GM19240 (cell line): ENCODE data around the gene PTTG1IP.

Experiments used
- DNase-seq: peaks from one replicate; pipeline ENCODE4 v3.0.0; 2011; ENCODE audit warnings: low spot score; ENCODE audit not compliant: insufficient read length

Gene PTTG1IP

DNA sequence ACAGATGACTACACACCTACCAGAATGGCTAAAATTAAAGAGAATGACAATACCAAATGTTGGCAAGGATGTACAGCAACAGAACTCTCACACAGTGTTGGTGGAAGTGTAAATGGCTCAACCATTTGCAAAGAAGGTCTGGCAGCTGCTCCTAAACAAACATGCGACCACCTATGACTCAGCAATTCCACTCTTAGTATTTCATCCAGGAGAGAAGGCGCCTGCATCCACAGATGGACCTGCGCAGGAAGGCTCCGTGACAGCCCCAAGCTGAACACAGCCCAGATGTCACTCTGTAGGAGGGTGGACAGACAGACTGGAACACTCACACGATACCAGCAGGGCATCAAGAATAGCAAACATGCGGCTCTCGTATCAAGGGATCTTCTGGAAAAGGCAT lies 6.7 kb downstream of the PTTG1IP start:
- no peak for DNase-seq

DNA sequence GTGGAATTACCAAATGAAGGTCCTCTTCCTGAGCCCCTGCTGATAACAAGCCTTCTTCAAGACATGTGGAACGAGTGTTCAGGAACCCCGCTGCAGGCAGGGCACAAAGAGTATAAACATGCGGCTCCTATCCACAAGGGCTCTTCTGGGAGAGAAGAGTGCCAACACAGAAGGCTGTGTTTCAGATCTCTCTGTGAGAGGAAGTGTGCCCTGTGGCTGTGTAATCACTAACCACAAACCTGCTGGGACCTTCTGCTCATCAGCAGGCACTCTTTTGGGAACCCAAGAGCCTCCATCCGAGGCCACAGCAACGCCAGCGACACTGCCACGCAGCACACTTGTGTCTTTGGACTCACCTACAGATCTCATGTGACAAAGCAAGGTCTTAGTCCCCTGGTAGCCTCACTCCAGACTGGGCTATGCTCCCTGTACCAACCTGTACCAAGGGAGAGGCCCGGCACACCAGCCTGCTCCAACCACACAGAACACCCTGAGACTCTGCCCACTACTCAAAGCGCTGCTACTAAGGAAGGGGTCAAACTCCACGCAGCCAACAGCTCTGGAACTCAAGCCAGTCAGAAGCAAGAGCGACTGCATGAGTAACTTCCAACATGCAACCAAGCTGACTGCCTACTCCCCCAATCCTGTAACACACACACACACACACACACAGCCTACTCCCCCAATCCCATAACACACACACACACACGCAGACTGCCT lies 7.8 kb downstream of the PTTG1IP start:
- DNase-seq: no peak

DNA sequence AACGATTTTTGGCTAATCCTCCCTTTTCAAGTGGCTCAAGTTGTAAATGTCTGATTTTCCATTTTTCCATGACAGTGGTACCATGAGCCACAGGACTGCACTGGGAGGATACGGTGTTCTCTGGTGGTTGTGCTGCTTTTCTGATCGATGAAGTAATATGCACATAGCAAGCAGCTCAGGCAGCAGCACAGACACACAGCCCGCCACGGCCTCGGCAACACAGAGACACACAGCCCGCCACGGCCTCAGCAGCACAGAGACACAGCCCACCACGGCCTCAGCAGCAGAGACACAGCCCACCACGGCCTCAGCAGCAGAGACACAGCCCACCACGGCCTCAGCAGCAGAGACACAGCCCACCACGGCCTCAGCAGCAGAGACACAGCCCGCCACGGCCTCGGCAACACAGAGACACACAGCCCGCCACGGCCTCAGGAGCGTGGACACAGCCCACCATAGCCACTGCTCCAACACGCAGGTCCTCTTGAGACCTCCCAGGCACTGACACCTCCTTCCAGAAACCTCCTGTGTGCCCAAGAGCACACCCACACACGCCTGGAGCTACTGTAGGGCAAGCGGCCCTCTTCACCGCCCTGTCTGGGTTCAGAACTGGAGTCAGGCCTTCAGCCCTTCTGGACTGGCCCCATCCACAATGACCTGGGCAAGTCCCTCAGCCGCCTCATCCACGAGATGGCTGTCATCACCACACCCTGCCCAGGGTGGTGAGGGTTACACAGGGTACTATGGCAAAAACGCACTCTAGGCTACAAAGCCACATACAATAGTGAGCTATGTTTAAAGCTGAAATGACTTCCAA lies 10.4 kb downstream of the PTTG1IP start:
- no peak for DNase-seq

DNA sequence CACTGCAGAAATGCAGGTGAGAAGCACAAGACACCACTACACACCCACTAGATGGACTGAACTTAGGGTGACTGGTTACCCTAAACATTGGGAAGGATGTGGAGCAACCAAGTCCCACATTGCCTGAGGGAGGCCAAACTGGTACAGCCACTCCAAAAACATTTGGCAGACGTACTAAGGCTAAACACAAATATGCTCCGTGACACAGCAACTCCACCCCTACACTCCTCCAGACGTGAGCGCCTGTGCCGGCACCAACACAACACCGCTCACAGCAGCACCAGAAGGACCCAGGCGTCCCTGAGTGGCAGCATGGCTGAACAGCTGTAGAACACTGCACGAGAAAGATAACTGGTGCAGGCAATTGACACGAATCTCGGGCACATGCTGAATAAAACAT lies 14.7 kb downstream of the PTTG1IP start:
- DNase-seq: no peak

DNA sequence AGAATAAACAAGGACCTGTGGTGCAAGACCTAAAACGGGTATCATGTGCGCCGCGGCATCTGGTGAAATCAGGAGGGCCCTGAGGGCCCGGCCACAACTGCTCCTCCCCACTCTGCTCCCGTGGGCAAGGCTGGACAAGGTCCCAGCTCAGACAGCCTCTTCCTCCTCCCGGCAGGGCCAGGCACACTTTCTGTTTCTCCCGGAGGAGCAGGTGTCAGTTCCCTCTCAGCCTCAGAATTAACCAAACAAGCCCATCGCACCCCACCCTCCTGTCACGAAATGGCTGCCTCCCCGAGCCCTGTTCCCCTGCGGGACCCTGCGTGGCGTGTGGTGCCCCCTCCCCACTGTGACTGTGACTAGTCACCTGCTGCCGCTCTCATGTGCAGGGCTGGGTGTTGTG lies 15.2 kb downstream of the PTTG1IP start:
- no peak for DNase-seq

DNA sequence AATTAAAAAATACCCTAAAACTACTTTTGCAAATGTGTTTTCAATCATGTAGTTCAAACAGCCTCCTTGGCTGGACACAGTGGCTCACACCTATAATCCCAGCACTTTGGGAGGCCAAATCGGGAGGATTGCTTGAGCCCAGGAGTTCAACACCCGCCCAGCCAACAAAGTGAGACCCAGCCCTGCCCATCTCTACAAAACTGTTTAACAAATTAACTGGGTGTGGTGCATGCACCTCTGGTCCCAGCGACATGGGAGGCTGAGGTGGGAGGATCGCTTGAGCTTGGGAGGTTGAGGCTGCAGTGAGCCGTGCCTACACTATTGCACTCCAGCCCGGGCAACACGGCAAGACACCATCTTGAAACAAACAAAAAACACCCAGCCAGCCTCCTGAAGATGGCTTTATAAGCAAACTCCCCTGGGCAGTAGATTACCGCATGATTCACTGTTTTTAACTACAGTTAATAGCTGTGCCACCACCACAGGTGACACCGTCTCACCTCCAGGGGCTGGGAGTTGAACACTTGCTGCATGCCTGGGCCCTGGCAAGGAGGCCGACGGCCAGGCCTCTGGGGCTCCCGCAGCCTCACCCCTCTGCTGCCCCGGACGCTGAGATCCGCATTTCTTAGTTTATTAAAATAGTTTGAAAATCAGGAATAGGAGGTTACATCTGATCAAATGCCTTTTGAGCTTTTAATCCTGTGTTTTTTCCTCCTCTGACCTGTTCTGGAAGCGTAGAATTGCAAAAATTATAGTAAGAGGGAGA lies 16.2 kb downstream of the PTTG1IP start:
- no peak for DNase-seq

DNA sequence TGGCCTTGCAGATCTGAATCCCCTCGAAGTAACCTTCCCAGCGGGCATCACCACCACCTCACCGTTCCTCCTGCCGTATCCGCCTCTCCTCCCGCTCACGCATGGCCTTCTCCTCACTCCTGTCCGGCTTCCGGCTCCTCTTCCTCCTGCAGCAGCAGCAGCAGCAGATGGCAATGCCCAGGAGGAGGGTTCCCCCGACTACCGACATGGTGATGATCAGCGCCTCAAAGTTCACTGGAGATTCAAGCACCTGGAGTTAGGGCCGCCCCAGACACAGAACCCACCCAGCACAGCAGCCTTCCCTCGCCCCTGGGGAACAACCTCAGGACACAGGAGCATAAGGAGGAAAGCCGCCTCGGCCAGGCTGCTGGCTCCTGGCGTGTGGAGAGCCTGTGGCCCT lies 17.4 kb downstream of the PTTG1IP start:
- DNase-seq: no peak

DNA sequence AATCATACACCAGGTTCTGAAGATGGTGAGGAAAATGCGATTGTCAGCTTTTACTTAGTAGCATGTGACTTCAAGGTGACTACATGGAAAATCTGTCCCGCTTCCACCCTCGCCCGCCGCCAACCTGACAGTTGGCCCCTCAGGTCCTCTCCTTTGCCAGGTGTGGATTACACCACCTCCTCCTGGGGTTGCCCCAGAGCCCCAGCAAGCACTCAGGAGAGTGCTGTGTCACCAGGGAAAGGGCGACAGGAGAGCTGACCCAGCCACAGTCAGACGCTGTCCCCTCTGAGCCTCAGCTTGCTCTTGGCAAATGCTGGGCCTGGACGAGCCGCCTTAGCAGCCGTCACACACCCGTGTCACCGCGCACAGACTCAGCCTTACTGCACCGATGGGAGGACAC lies 17.9 kb downstream of the PTTG1IP start:
- DNase-seq: no peak

DNA sequence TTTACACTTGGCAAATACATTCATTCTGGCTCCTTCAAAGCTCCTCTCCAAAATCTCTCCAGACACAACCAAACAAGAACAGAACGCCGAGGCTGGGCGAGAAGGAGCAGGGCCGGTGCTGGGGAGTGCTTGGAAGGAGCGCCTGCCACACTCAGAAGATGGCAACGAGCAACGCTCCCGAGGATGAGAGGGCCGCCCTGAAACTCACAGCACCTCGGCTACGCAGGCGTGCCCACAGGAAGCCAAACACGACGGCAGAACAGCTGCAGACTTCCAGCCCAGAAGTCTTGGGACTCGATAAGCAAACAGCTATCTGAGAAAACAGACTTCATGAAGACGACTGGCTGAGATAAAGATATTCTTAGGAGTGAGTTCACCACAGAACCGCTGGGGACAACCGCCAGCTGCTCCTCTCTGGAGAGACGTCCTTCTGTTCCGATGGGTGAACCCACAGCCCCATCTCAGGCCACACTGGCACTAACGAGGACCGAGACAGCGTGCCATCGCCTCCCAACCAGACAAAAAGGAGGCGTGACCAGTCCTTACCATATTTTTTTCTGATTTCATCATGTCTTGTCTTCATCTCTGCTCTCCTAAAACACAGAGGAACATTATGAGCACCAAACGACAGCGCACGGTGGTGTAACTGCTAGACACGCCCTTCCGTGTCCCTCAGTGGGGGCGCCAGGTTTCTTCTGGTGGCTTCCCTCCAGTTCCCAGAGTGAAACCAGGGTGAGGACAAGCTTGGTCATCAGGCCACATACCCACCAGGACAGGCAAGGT lies 18.6 kb downstream of the PTTG1IP start:
- no peak for DNase-seq

DNA sequence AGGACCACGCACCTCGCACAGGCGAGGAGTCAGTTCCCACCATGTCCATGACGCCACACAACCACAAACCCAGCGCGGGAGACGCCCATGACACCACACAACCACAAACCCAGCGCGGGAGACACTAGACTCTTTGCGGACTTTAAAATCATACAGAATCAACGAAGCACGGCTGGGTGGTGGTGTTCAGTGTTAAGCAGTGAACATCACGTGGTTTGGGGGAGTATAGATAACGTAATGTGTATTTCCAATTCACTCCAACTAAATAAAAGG lies 19.2 kb downstream of the PTTG1IP start:
- DNase-seq: no peak

DNA sequence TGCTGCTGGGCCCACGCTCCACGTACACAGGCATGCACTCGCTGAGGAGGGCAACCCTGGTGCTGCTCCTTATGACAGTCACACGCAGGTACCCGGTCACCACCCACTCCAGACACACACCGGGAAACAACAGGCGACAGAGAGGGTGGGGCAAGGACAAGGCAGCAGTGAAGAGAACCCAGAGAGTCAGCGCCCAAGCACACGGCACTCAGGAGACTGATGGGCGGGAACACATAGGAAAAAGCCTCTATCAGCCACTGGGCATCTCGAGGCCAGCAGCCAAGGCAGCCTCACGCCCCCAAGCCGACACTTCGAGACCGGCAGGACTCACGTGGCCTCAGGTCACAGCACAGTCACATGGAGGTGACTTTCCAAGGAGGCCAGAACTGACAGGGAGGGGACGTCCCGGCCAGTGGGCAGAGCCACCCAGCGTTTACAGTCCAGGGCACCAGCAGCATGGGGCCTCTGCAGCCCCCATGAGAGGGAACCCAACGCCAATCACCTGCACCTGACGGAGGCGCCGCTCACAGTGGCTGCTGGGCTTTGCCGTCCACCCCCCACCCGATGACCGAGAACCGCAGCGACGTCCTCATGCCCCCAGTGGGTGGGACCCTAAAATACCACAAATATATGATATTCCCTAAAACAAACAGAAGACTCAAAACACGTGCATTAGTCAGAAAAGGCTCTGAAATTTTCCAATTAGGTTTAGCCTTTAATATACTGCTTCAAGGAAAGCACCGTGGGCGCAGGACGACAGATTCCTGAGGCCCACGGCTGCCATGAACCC lies 19.7 kb downstream of the PTTG1IP start:
- no peak for DNase-seq

DNA sequence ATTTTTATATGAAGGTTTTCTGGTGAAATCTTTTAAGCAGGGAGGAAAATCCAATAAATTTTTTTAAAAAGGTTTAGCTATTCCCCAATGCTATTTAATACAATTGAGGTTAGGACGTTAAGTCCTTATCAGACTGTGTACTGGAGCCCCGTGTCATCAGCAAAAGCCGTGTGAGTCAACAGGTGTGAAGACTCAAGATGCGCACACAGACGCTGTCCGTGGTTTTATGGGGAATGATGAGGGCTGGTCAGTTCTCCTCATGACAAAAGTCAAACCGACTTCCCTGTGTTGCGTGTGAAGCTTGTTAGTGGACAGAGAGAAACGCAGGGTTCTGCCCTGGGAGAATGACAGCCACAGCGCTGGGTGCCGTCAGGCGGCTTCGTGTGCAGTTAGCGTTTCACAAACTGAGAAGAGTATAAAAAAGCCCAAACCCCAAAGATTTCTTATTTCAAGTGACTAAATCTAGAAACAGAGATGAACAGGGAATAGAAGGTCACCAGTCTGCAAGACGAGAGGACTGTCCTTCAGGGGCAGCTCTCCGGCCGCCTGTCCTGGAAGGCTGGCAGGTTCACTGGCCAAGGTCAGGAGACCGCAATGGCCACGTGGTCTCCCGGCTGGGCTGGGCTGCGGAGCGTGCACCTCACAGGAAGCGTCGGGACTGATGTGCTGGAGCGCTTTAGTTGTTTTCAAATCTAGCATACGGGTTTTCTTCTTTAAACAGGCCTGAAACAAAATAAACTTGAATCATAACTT lies 22.4 kb downstream of the PTTG1IP start:
- no peak for DNase-seq

DNA sequence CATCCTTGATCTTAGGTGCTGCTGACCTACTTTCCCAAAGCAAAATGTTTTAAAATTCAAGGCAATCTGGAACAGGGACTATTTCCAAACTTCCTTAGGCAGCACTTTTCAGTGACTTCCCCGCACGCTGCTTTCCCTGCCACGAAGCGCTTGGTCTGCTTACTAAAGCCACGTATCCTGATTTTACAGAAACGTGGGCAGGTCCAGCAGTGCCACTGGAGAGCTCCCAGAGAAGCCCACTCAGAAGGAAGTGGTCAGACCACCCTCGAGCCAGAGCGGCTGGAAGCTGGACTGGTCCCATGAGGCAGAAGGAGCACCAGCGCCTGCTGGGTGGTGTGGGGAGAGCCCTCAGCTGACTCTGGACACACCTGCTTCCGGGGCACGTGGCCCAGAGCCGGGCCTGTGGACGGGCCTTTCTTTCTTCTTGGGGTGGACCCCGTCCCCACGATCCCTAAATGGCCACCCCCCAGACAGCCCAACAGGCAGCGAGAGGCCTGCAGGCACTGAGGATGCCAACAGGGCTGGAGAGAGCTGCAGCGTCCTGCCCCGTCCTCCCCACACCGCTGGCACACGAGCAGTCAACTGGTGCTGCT lies 23.2 kb downstream of the PTTG1IP start:
- no peak for DNase-seq

DNA sequence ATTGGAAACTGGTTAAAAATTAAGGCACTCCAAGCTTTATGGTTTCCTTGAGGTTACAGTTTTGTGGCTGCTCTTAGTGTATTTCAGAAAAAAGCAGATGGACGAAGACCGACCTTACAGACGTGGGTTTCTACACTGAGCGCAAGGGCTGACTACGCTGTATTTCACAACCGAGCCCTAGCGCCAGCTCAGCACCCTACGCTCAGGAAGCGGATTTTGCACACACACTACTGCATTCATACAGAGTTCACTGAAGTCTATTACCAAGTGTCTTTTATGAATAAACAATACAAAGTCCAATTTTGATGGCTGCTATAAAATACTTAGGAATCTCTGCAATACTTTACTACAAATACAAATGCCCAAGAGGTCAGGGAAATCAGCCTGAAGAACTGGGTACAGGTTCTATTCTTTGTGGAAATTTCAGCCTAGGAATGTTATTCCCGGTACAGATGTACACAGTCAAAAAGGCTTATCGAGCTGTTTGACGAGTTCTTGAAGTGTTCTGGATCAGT lies 23.8 kb downstream of the PTTG1IP start:
- no peak for DNase-seq

DNA sequence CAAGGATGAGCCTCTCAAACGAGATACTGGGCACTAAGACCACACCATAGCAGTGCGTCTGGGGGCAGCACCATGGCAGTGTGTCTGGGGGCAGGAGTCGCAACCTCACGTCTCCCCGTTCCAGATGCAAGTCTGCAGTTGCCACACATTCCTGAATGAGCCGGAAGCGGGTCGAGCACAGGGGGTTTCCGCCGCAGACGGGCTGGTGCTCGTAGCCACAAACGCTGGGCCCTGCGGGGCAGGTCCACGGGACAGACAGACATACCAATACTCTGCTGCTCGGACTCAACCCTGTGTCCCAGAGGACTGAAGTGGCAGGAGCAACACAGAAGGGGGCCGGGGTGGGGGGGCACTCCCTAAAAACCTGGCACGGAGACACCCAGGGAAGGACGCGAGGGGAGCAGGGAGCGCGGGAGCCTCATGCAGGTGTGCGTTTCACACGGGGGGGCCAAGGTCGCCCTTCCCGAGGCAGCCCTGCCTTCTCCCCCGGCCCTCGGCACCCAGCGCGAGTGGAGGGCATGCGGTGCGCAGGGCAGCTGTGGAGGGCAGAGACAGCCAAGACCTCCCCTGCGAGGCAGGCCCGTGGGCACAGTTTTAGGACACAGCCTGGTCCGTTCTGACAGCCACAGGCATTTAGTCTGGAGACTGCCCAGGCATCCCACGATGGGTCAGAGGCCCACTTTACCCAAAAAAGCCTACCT lies 24.5 kb downstream of the PTTG1IP start:
- DNase-seq: no peak

DNA sequence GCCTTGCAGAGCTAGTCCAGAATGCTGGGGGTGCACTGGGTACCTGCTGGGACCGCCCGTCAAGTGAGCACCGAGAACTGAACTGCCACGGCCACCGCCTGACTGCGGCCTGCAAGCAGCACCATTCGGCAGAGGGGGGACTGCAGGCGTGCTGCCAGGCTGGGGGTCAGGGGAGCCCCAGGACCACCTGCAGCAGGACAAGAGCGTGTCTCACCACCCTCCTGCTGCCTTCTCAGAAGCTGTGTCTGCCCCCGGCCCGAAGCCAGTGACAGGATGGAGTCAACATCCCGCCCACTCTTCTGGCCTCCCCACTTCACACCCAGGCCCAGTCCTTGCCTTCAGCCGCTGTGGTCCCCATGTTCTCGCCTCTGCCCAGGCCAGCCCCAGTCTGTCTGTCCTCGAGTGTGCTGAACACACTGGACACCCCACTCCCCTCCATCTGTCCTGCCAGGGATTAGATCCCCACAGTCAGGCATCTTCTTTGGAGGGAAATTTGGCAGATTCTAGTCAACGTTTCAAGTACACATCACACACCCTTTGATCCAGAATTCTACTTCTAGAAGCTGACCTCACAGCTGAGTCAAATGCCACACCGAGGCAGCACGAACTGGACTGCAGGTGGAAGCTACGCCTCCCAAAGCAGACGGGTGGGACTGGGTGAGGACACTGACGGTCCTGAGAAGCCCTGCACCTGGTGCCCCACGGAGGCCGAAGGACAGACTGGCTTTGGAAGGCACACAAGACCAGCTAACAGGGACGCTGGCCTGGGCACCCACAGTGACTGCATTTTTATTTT lies 26.0 kb downstream of the PTTG1IP start:
- DNase-seq: no peak

DNA sequence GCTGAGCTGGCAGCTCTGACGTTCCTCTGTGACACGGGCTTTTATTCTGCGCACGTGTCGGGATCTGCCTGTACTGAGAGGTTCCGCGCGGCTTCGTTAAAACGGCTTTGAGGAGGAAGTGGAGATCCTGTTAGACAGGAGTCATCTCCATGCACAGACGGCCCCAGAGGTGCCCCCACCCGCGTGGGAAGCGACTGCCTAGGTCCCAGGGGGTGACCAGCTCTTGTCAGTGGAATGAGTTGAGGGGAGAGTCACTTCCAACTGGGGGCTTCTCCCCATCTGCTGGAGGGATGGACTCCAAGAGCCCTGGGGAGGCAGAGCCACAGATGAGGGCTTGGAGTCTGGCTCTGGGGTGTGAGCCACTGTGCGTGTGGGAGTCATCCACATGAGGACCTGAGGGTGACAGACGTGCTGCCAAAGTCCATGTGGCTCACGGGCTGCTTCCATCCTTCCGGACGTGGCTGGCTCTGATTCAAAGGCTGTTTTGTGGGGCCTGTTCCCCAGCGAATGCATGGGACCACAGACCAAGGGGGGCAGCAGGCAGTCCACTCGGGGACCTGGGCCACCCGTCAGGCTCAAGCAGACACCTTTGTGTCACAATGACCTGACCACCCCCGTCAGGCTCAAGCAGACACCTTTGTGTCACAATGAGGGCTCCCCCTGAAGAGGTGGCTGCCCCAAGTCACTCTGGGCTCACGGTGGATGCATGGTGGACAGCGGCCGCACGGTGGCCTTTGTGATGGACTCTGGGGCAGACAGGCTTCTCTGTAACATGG lies 26.8 kb downstream of the PTTG1IP start:
- no peak for DNase-seq

DNA sequence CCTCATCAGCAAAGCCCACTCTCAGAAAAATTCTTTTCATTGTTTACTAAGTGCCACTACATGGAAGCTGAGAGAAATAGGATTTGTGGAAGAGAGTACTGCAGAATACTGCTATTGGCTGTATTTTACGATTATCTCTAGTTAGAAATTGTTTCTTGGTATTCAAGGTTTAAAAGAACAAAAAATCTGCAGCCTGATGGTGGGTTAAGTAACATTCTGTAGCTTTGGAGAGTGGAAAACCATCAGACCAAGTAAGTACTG lies 27.3 kb downstream of the PTTG1IP start:
- no peak for DNase-seq
